22Rv1 (cell line): Measurements from ENCODE around the gene LRRC49.
"Not testable (repeated sequence)": the region's sequence is repeated elsewhere in the genome, so short reads cannot be mapped to it uniquely, and the experiment has no call there.

ENCODE experiments used
- H3K27ac ChIP-seq: fragments of 450-650 bp; 2 replicates; pipeline ENCODE4 v1.5.1; 2017
- CTCF ChIP-seq: fragments of 450-650 bp; IDR thresholded peaks from 2 replicates; pipeline ENCODE4 v1.5.1; 2017; ENCODE audit warnings: mild to moderate bottlenecking
- ZFX ChIP-seq: fragments of 450-650 bp; IDR thresholded peaks from 2 replicates; pipeline ENCODE4 v1.6.1; 2017; ENCODE audit warnings: antibody characterized with exemption, borderline replicate concordance

LRRC49 gene

DNA sequence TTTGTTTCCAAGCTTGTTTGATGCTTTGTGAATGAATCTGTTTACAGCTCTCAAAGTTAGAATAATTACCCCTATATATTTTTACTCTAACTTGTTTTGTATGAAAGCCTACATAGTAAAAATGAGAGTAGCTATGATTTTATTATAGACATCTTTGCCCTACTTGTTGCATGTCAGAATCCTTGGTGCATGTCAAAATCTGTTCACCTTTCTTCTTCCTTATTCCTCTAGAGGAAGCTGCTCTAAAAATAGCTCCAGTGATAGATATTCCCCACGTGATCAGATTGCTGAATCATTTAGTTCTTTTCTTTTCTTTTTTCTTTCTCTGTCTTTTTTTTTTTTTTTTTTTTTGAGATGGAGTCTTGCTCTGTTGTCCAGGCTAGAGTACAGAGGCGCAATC, 39.8 kb downstream of the LRRC49 start:
- H3K27ac ChIP-seq, result no peak overlapping the region
- TF ChIP-seq CTCF (no peak), ZFX (no peak)

DNA sequence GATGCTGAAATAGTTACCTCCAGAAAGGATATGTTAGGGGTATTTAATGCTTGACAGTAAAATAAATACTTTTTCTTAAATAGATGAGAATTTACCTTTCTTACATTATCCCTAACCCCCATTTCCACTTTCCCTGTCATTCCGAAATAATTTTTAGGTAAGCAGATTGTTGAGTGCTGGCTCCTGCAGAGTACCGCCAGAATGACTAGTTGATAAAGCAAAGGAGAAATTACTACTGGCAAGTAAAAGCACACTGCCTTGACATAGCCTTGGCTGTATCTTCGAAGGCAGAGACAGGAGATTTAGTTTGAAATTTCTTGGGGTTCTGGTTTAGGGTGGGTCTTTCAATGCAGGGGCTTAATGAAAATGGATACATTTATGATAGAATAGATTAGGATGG, 40.8 kb downstream of the LRRC49 start:
- TF ChIP-seq ZFX (no peak), CTCF (no peak)
- no peak overlapping the region for H3K27ac ChIP-seq

- TF ChIP-seq CTCF, result no peak
- no peak for TF ChIP-seq ZFX
Measured at GRCh38 chr15:70935631-70936030, 43.0 kb downstream of the LRRC49 start.

DNA sequence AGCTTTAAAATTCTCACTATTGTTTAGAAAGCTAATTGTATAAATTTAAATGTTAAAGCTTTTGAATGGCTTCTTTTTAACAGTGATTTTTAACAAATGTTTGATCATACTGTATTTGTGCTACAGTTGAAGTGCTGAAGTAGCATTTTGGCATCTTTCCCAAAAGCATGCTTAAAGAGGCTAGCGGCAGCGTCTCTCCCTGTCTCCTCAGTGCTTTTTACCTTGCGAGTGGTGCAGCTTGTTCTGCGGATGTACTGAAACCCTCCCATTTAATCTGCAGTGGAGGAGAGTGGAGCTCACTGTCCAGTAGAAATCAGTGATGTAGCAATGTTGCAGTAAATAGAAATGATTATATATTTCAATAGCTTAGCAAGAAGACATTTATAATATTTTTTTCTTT, 43.7 kb downstream of the LRRC49 start:
- H3K27ac ChIP-seq, result no peak overlapping the region
- TF ChIP-seq CTCF, result no peak
- TF ChIP-seq ZFX, result no peak

More at GRCh38 chr15:70935631-70936030, 43.0 kb downstream of the LRRC49 start:
- no peak overlapping the region for H3K27ac ChIP-seq

- not testable (repeated sequence) for H3K27ac ChIP-seq
Measured at GRCh38 chr15:70943285-70943684, 50.7 kb downstream of the LRRC49 start.

GRCh38 chr15:70947351-70948335, 55.0 kb downstream of the LRRC49 start:
- H3K27ac ChIP-seq, result no peak overlapping the region
- TF ChIP-seq ZFX, result no peak
- TF ChIP-seq CTCF, result no peak

DNA sequence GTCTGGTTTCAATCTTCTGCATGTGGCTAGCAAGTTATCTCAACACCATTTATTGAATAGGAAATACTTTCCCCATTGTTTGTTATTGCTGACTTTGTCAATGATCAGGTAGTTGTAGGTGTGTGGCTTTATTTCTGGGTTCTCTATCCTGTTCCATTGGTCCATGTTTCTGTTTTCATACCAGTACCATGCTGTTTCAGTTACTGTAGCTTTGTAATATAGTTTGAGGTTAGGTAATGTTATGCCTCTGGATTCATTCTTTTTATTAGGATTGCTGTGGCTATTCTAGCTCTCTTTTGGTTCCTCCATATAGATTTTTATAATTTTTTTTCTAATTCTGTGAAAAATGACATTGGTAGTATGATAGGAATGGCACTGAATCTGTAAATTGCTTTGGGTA, 58.3 kb downstream of the LRRC49 start:
- TF ChIP-seq ZFX (no peak), CTCF (no peak)
- no peak overlapping the region for H3K27ac ChIP-seq

GRCh38 chr15:70954171-70954570, 61.5 kb downstream of the LRRC49 start:
- TF ChIP-seq CTCF, result no peak
- TF ChIP-seq ZFX, result no peak
- H3K27ac ChIP-seq, result no peak overlapping the region
